Activated CD8-positive, alpha-beta memory T cell treated with anti-CD3 and anti-CD28 coated beads for 36 hours (primary cell): Measurements from ENCODE around the gene TMEM187. TPM values are rescaled to one million over a fixed set of nuclear protein-coding genes. Genes with fewer than 3 reads are reported as not detected.

Experiments
- CTCF ChIA-PET: fragments of 350-600 bp; sonication (Branson Sonifier 250); formaldehyde crosslinking; loops from one replicate; lab custom pipeline; 2021; ENCODE audit warnings: antibody characterized with exemption; lab: Charles Lee
- POLR2A ChIA-PET: fragments of 350-600 bp; sonication (Branson Sonifier 250); formaldehyde crosslinking; loops from one replicate; lab custom pipeline; 2021; ENCODE audit warnings: antibody characterized with exemption; lab: Charles Lee
- total RNA-seq, 2 experiments: library from RNA; stranded (reverse); gene quantifications; one replicate each; pipeline ENCODE4 v1.2.3, GENCODE V29; 2021

The TMEM187 gene
- total RNA-seq, 2 experiments from 2014 or later, result 3.5 to 4.0 TPM

GRCh38 chrX:153963546-153963945 is 9.0 kb upstream of the TMEM187 start:
- CTCF ChIA-PET, result interaction anchor here (2.0 kb wide), 1 partner anchor 16 kb away, joined by 5 read pairs; no protein-coding TSS in a partner anchor
- POLR2A ChIA-PET, result no interaction called here

GRCh38 chrX:153964105-153964504 is 8.4 kb upstream of the TMEM187 start:
- ChIA-PET POLR2A (no interaction called here), CTCF (no interaction called here)

- CTCF ChIA-PET, result interaction anchor here (1.0 to 2.9 kb wide), 3 partner anchors 13 to 41 kb away, joined by 3 to 14 read pairs (median 10); no protein-coding TSS in a partner anchor
- POLR2A ChIA-PET, result no interaction called here
Observed at GRCh38 chrX:153965406-153965805, 7.1 kb upstream of the TMEM187 start.

DNA sequence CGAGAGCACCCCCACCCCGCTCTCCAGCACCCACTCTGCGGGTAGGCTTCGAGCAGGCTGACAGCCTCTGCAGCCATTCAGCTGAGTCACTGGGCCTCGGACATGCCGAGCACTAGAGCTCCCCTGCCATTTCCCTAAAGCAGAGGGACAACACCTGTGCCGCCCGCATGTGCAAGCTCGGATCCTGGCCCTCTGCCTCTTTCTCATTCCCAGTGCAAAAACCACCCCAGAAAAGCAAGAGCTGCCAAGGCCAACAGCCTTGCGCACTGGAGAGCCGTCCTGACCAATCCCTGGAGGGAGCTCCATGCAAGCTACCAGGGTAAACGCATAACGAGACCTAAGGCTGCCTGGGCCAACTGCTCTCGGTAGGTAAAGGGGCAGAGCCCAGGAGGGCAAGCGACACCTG is 6.3 kb upstream of the TMEM187 start:
- ChIA-PET POLR2A (interaction anchor here (0.7 to 1.3 kb wide), 3 partner anchors 22 to 41 kb away, joined by 3 to 5 read pairs (median 4); partner anchors contain the start of gene RENBP), CTCF (interaction anchor here (1.0 to 2.9 kb wide), 4 partner anchors 14 to 47 kb away, joined by 4 to 14 read pairs (median 8); no protein-coding TSS in a partner anchor)

GRCh38 chrX:153966841-153967535 is 5.6 kb upstream of the TMEM187 start:
- ChIA-PET CTCF (interaction anchor here (0.6 to 2.9 kb wide), 5 partner anchors 15 to 64 kb away, joined by 3 to 14 read pairs (median 7); no protein-coding TSS in a partner anchor), POLR2A (interaction anchor here (0.7 to 1.3 kb wide), 4 partner anchors 14 to 46 kb away, joined by 4 to 5 read pairs (median 4); no protein-coding TSS in a partner anchor)

GRCh38 chrX:153967536-153968224 is 4.9 kb upstream of the TMEM187 start:
- ChIA-PET CTCF (interaction anchor here (0.6 to 2.9 kb wide), 4 partner anchors 15 to 63 kb away, joined by 3 to 14 read pairs (median 6); no protein-coding TSS in a partner anchor), POLR2A (interaction anchor here (0.6 to 1.4 kb wide), 6 partner anchors 8 to 89 kb away, joined by 3 to 5 read pairs (median 4); partner anchors contain the start of gene ARHGAP4)

GRCh38 chrX:153968255-153968654 is 4.3 kb upstream of the TMEM187 start:
- ChIA-PET POLR2A (interaction anchor here (1.0 to 1.4 kb wide), 3 partner anchors 9 to 42 kb away, joined by 3 to 5 read pairs (median 5); partner anchors contain the start of gene ARHGAP4), CTCF (interaction anchor here (1.5 to 2.9 kb wide), 2 partner anchors 15 to 21 kb away, joined by 6 to 14 read pairs; no protein-coding TSS in a partner anchor)

DNA sequence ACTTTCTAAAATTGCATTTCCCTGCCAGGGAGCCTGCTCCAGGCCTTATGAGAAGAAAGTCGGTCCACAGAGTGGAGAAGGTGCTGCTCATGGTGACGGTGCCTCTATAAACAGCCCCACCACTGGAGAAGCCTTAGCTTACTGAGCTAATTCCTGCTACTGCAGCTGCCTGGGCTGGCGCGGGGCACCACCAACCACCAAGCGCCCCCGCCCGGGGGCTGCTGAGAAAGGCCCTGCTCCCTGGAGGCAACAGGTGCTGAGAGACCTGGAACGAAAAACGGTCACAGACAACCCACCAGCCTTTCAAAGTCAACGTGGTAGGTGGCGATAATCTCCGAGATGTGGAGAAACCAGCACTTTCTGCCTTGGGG is 3.8 kb upstream of the TMEM187 start:
- CTCF ChIA-PET, result interaction anchor here (0.9 to 1.5 kb wide), 2 partner anchors 16 to 40 kb away, joined by 3 to 6 read pairs; no protein-coding TSS in a partner anchor
- POLR2A ChIA-PET, result interaction anchor here (1.0 to 1.4 kb wide), 3 partner anchors 9 to 44 kb away, joined by 3 to 5 read pairs (median 3); partner anchors contain the start of gene ARHGAP4

- POLR2A ChIA-PET, result interaction anchor here (1.2 to 1.3 kb wide), 2 partner anchors 42 to 45 kb away, joined by 3 read pairs; no protein-coding TSS in a partner anchor
- CTCF ChIA-PET, result interaction anchor here (0.6 to 1.5 kb wide), 3 partner anchors 16 to 41 kb away, joined by 3 to 6 read pairs (median 3); no protein-coding TSS in a partner anchor
Observed at GRCh38 chrX:153969125-153969903, 3.2 kb upstream of the TMEM187 start.

GRCh38 chrX:153969904-153970356 is 2.6 kb upstream of the TMEM187 start:
- POLR2A ChIA-PET, result interaction anchor here (0.7 to 1.3 kb wide), 3 partner anchors 43 to 45 kb away, joined by 3 read pairs; no protein-coding TSS in a partner anchor
- CTCF ChIA-PET, result interaction anchor here (0.6 to 1.5 kb wide), 3 partner anchors 11 to 43 kb away, joined by 3 to 5 read pairs (median 3); partner anchors contain the start of gene ARHGAP4

DNA sequence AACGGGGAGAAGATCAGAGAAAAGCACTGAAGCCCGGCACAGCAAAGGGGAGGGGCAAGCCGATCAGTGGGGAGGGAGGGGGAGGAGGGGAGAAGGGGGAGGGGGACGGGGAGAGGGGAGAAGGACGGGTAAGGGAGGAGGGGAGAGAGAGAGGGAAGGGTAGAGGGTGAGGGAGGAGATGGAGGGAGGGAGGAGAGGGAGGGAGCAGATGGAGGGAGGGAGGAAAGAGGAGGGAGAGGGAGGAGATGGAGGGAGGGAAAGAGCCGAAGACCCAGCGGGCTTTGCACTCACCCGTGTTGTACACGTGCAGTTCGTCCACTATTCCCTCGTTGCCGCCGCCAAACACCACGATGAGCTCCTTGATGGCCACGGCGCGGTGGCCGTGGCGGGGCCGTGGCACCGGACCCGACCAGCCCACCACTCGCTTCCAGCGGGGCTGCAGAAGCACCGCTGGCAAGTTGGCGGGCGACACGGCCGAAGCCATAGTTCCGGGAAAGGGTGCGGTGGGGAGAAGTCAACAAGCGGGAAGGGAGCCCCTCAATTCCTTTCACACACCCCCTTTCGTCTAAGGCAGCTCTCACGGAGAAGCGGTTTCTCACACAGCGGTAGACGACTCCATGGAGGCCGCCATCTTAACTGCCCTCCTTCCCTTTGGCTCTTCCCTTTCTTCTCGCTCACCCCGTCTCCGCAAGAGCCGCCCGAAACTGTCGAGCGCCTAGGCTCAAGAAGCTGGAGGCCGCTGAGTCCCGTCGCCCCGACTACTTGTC is 2.0 kb upstream of the TMEM187 start:
- ChIA-PET POLR2A (interaction anchor here (0.5 to 2.7 kb wide), 7 partner anchors 11 to 401 kb away, joined by 3 to 14 read pairs (median 3); partner anchors contain the start of gene NAA10), CTCF (interaction anchor here (0.6 to 1.5 kb wide), 3 partner anchors 11 to 44 kb away, joined by 3 to 5 read pairs (median 3); partner anchors contain the start of gene ARHGAP4)

DNA sequence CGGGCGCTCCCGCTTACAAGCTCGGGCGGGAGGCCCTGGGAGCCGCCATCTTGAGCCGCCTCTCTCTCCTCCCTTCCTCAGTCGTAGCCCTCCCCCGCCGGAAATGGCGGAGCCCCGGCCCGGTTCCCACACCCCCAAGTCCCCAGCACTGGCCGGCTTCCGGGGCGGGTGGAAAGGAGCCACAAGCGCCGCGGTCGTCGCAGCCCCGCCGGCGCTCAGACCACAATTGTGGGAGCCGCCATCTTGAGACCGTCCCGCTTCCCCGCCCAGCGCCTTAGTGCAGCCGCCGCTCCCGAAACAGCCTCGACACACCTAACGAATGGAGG is 1.5 kb upstream of the TMEM187 start:
- ChIA-PET CTCF (interaction anchor here (0.6 to 1.5 kb wide), 3 partner anchors 10 to 45 kb away, joined by 3 to 5 read pairs (median 3); partner anchors contain the start of gene ARHGAP4), POLR2A (interaction anchor here (0.5 to 2.7 kb wide), 5 partner anchors 10 to 400 kb away, joined by 3 to 14 read pairs (median 4); partner anchors contain the start of gene NAA10)

- ChIA-PET CTCF (interaction anchor here (1.0 to 1.5 kb wide), 4 partner anchors 13 to 45 kb away, joined by 3 to 5 read pairs (median 4); partner anchors contain the start of gene ARHGAP4), POLR2A (interaction anchor here (0.5 to 2.7 kb wide), 9 partner anchors 10 to 540 kb away, joined by 3 to 14 read pairs (median 4); partner anchors contain the start of genes NAA10 and RPL10)
Observed at GRCh38 chrX:153971450-153972367, 845 bp upstream of the TMEM187 start, which contains the start of gene HCFC1. Gene HCFC1, minus strand, starts transcription at chrX:153971818. Its CDS starts 978 bp downstream, at chrX:153970840.

- CTCF ChIA-PET, result interaction anchor here (1.1 kb wide), 1 partner anchor 41 kb away, joined by 3 read pairs; no protein-coding TSS in a partner anchor
- POLR2A ChIA-PET, result interaction anchor here (0.5 to 2.7 kb wide), 2 partner anchors 8 to 32 kb away, joined by 6 to 14 read pairs; no protein-coding TSS in a partner anchor
Observed at GRCh38 chrX:153973127-153974002, 811 bp downstream of the TMEM187 start.
